ENCODE data around the gene DIAPH2.

DNA sequence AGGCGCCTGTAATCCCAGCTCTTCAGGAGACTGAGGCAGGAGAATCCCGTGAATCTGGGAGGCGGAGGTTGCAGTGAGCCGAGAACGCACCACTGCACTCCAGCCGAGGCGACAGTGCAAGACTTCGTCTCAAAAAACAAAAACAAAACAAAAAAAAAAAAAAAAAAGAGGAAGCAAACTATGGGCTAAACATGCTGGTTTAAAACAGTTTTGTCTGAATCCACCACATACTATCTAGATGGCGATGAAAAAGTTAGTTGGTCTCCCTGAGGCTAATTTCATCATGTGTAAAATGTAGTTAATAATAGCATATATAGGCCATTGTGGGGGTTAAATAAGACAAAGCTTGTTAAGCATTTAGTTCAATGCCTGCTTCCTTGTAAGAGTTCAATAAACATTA, 650.2 kb downstream of the DIAPH2 start:
- TF ChIP-seq EZH2phosphoT487 (IDR thresholded peaks at IDR 0.05; ENCODE audit: insufficient read depth, low read depth) (no peak), EZH2 (IDR thresholded peaks at IDR 0.05; ENCODE audit: insufficient read depth, poor library complexity, severe bottlenecking) (no peak)

All from GM23248 (cell line).